SK-N-SH (cell line): ENCODE data around the gene WIZ. TPM values are rescaled to one million over a fixed set of nuclear protein-coding genes. Genes with fewer than 3 reads are reported as not detected.

ENCODE experiments used
- CTCF ChIA-PET: fragments of 300-600, 350-600 bp; formaldehyde crosslinking; extraction: SDS; loops from one replicate; lab custom pipeline; 2021; lab: Yijun Ruan, JAX
- POLR2A ChIA-PET: fragments of 350-600 bp; sonication (Branson Sonifier 250); formaldehyde crosslinking; extraction: SDS; loops from one replicate; lab custom pipeline; 2020; ENCODE audit warnings: antibody characterized with exemption, inconsistent platforms; lab: Yijun Ruan, JAX
- DNase-seq: peaks from one replicate; pipeline ENCODE4 v3.0.0; 2012
- H2AFZ ChIP-seq: fragments of 200-600 bp; sonication (generic); 2 replicates; pipeline ENCODE4 v1.8.1; 2016; ENCODE audit warnings: antibody characterized with exemption, mild to moderate bottlenecking, low read depth
- H3F3A ChIP-seq: fragments of 200-600 bp; sonication (generic); replicated peaks from 2 replicates; pipeline ENCODE3; 2016; ENCODE audit warnings: antibody characterized with exemption, mild to moderate bottlenecking; ENCODE audit not compliant: insufficient read depth
- H3K27ac ChIP-seq, 2 experiments: fragments of 200-500 bp in 1 of 2; fragments of 200-600 bp in 1 of 2; sonication (Bioruptor generic) in 1 of 2; sonication (generic), shearing (Covaris generic) in 1 of 2; 2 replicates each; pipeline versions ENCODE4 v1.5.1 to v1.6.1; 2014 to 2016; ENCODE audit warnings: low read depth in 2 of 2, inconsistent platforms in 1 of 2, low read length in 1 of 2, mild to moderate bottlenecking in 1 of 2, mixed read lengths in 1 of 2
- H3K27me3 ChIP-seq: fragments of 200-600 bp; sonication (generic), shearing (Covaris generic); 2 replicates; pipeline ENCODE4 v1.6.1; 2016; ENCODE audit warnings: mixed run types; ENCODE audit not compliant: insufficient read depth
- H3K36me3 ChIP-seq, 2 experiments: fragments of 200-500 bp in 1 of 2; fragments of 200-600 bp in 1 of 2; sonication (Bioruptor generic) in 1 of 2; sonication (generic) in 1 of 2; replicated peaks in 1 of 2; 2 replicates each; pipeline versions ENCODE3 to v1.5.1; 2014 to 2016; ENCODE audit warnings: low read length in 1 of 2, mild to moderate bottlenecking in 1 of 2; ENCODE audit not compliant: insufficient read depth in 2 of 2, control insufficient read depth in 1 of 2
- H3K4me1 ChIP-seq, 2 experiments: fragments of 200-500 bp in 1 of 2; fragments of 200-600 bp in 1 of 2; sonication (Bioruptor generic) in 1 of 2; sonication (generic), shearing (Covaris generic) in 1 of 2; 2 replicates each; pipeline versions ENCODE4 v1.5.1 to v1.6.1; 2014 to 2016; ENCODE audit warnings: low read depth in 1 of 2, low read length in 1 of 2, mixed run types in 1 of 2; ENCODE audit not compliant: insufficient read depth in 2 of 2, control insufficient read depth in 1 of 2
- H3K4me2 ChIP-seq: fragments of 200-600 bp; sonication (generic), shearing (Covaris generic); 2 replicates; pipeline ENCODE4 v1.6.1; 2017; ENCODE audit warnings: mixed run types
- H3K4me3 ChIP-seq, 2 experiments: fragments of 200-500 bp in 1 of 2; fragments of 200-600 bp in 1 of 2; sonication (Bioruptor generic) in 1 of 2; sonication (generic), shearing (Covaris generic) in 1 of 2; 2 replicates each; pipeline versions ENCODE4 v1.5.1 to v1.8.1; 2014 to 2016; ENCODE audit warnings: low read depth in 2 of 2, inconsistent platforms in 1 of 2, low read length in 1 of 2, mild to moderate bottlenecking in 1 of 2, mixed read lengths in 1 of 2, moderate library complexity in 1 of 2
- H3K79me2 ChIP-seq: fragments of 200-600 bp; sonication (generic); 2 replicates; pipeline ENCODE4 v1.8.1; 2017; ENCODE audit warnings: mild to moderate bottlenecking; ENCODE audit not compliant: insufficient read depth
- H3K9ac ChIP-seq: fragments of 200-600 bp; sonication (generic); 2 replicates; pipeline ENCODE4 v1.6.1; 2017; ENCODE audit warnings: mixed run types
- H3K9me2 ChIP-seq: fragments of 200-600 bp; sonication (generic); 2 replicates; pipeline ENCODE4 v1.6.1; 2017; ENCODE audit warnings: mixed run types
- H3K9me3 ChIP-seq: fragments of 200-600 bp; sonication (generic); 2 replicates; pipeline ENCODE4 v1.6.1; 2017; ENCODE audit warnings: mixed run types, mild to moderate bottlenecking, moderate library complexity
- H4K20me1 ChIP-seq: fragments of 200-600 bp; sonication (generic); 2 replicates; pipeline ENCODE4 v1.6.1; 2017; ENCODE audit warnings: mild to moderate bottlenecking, mixed run types; ENCODE audit not compliant: insufficient read depth
- CTCF ChIP-seq: fragments of 200-600 bp; sonication (generic); IDR thresholded peaks from 2 replicates; pipeline ENCODE4 v1.6.1; 2017; ENCODE audit warnings: antibody characterized with exemption, mild to moderate bottlenecking, moderate library complexity
- ELF1 ChIP-seq: IDR thresholded peaks from 2 replicates; pipeline ENCODE4 v1.4.0; 2012
- EP300 ChIP-seq, 2 experiments: IDR thresholded peaks; 2 replicates each; pipeline versions ENCODE4 v1.4.0 to v1.6.1; 2012; ENCODE audit warnings: borderline replicate concordance in 1 of 2, low read depth in 1 of 2, low read length in 1 of 2
- FOXM1 ChIP-seq: IDR thresholded peaks from 2 replicates; pipeline ENCODE4 v1.4.0; 2012; ENCODE audit warnings: low read depth, mild to moderate bottlenecking
- MAX ChIP-seq: IDR thresholded peaks from 2 replicates; pipeline ENCODE4 v1.4.0; 2012; ENCODE audit warnings: low read depth
- MEF2A ChIP-seq: IDR thresholded peaks from 2 replicates; pipeline ENCODE4 v1.4.0; 2012; ENCODE audit warnings: low read depth, borderline replicate concordance
- NFIC ChIP-seq: IDR thresholded peaks from 2 replicates; pipeline ENCODE4 v1.4.0; 2012; ENCODE audit warnings: borderline replicate concordance
- NRF1 ChIP-seq: IDR thresholded peaks from 2 replicates; pipeline ENCODE4 v1.6.1; 2012; ENCODE audit warnings: low read depth, mild to moderate bottlenecking, low read length
- POLR2AphosphoS5 ChIP-seq: IDR thresholded peaks from 2 replicates; pipeline ENCODE4 v1.6.1; 2012; ENCODE audit warnings: low read depth, low read length
- RAD21 ChIP-seq: IDR thresholded peaks from 2 replicates; pipeline ENCODE4 v1.6.1; 2012; ENCODE audit warnings: mild to moderate bottlenecking, low read length
- SIN3A ChIP-seq: IDR thresholded peaks from 2 replicates; pipeline ENCODE4 v1.6.1; 2012; ENCODE audit warnings: low read depth, mild to moderate bottlenecking, low read length, moderate library complexity, borderline replicate concordance
- SMC3 ChIP-seq: IDR thresholded peaks from 2 replicates; pipeline ENCODE4 v1.6.1; 2012; ENCODE audit warnings: low read depth, low read length, improper control_type of control experiment
- TAF1 ChIP-seq: IDR thresholded peaks from 2 replicates; pipeline ENCODE4 v1.6.1; 2012; ENCODE audit warnings: low read depth, mild to moderate bottlenecking, low read length, moderate library complexity, borderline replicate concordance
- TEAD4 ChIP-seq: IDR thresholded peaks from 2 replicates; pipeline ENCODE4 v1.4.0; 2012; ENCODE audit warnings: mild to moderate bottlenecking, borderline replicate concordance; ENCODE audit not compliant: insufficient read depth
- USF1 ChIP-seq: IDR thresholded peaks from 2 replicates; pipeline ENCODE4 v1.4.0; 2012; ENCODE audit warnings: low read depth, borderline replicate concordance
- YY1 ChIP-seq: IDR thresholded peaks from 2 replicates; pipeline ENCODE4 v1.4.0; 2012; ENCODE audit warnings: low read depth, mild to moderate bottlenecking
- ZBTB33 ChIP-seq: IDR thresholded peaks from 2 replicates; pipeline ENCODE4 v1.4.0; 2012; ENCODE audit warnings: low read depth, borderline replicate concordance
- WGBS: methylation state at CpG from one replicate; pipeline ENCODE4 v1.1.6; 2017; ENCODE audit warnings: low lambda C conversion rate; 5-methylcytosine and 5-hydroxymethylcytosine counted together
- polyA plus RNA-seq, 3 experiments: library from polyadenylated mRNA; depleted of rRNA; stranded (reverse); fragments of >200 nt; gene quantifications; 2 replicates each; pipeline ENCODE4 v1.2.3, GENCODE V29; 2012
- TF ChIP-seq, protein P1 (sequence below): IDR thresholded peaks from 2 replicates; pipeline ENCODE4; 2012

Gene WIZ
- polyA plus RNA-seq, 1 of the 3 experiments (the other 2 are of a cell fraction), result 15.5 TPM

- POLR2A ChIA-PET, result interaction anchor here (0.6 kb wide), 1 partner anchor 51 kb away, joined by 3 read pairs; no protein-coding TSS in a partner anchor
- WGBS, result 72% methylated on average over 2 of the region's 2 CpGs
- Histone ChIP-seq H3K9ac (no peak overlapping the region), H4K20me1 (no peaks in the 10 kb centered on the region), H2AFZ (no peak overlapping the region), H3K27ac (no peak overlapping the region), H3K4me2 (no peak overlapping the region), H3K4me1 (peaks cover 0 to 5% of the 10 kb centered on the region in 2 experiments; a peak in 1 of 4 replicates), H3K4me3 (no peak overlapping the region)
- no peak for TF ChIP-seq RAD21
- no peak for TF ChIP-seq TEAD4
- no peak for TF ChIP-seq CTCF
- no peak for TF ChIP-seq ZBTB33
- no peak for TF ChIP-seq MAX
- no peak for TF ChIP-seq NFIC
- no peak for TF ChIP-seq SIN3A
- TF ChIP-seq USF1, result no peak
- TF ChIP-seq NRF1, result no peak
- no peak for TF ChIP-seq SMC3
- TF ChIP-seq ELF1, result no peak
- TF ChIP-seq TAF1, result no peak
- no peak for TF ChIP-seq FOXM1
- no peak for TF ChIP-seq MEF2A
- TF ChIP-seq EP300 (IDR thresholded peaks at IDR 0.05; ENCODE audit: borderline replicate concordance in 1 of 2, low read depth in 1 of 2, low read length in 1 of 2), result no peak
- TF ChIP-seq, protein P1, sequence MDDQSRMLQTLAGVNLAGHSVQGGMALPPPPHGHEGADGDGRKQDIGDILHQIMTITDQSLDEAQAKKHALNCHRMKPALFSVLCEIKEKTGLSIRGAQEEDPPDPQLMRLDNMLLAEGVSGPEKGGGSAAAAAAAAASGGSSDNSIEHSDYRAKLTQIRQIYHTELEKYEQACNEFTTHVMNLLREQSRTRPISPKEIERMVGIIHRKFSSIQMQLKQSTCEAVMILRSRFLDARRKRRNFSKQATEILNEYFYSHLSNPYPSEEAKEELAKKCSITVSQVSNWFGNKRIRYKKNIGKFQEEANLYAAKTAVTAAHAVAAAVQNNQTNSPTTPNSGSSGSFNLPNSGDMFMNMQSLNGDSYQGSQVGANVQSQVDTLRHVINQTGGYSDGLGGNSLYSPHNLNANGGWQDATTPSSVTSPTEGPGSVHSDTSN, result no peak
- no peak for TF ChIP-seq POLR2AphosphoS5
- no peak for TF ChIP-seq YY1
- TF ChIP-seq, all 33 proteins: peak for 0
- Histone ChIP-seq H3K9me3 (no peaks in the 10 kb centered on the region), H3K79me2 (no peaks in the 10 kb centered on the region), H3K36me3 (no peaks in the 10 kb centered on the region), H3F3A (no peaks in the 10 kb centered on the region), H3K27me3 (no peaks in the 10 kb centered on the region), H3K9me2 (no peaks in the 10 kb centered on the region)
- no peak for DNase-seq
- CTCF ChIA-PET, result interaction anchor here (1.2 to 1.9 kb wide), 2 partner anchors 19 to 346 kb away, joined by 3 to 4 read pairs; no protein-coding TSS in a partner anchor
Observed at GRCh38 chr19:15438124-15438496, 11.6 kb downstream of the WIZ start.
